HepG2 (cell line): ENCODE results near the gene HTR4. TPM values are rescaled to one million over a fixed set of nuclear protein-coding genes. Genes with fewer than 3 reads are reported as not detected.
A peak's percentile ranks its signal among the peaks of the same experiment; 100 is the strongest.

ENCODE experiments used
- ATAC-seq: fragments of 200-7000 bp; cut with Tn5 transposase; 3 replicates; pipeline ENCODE4 v1.9.1; 2020; ENCODE audit warnings: mild to moderate bottlenecking, moderate library complexity
- BruUV-seq: library from RNA; stranded (reverse); fragments of 400-500 nt; replicated peaks from 2 replicates; lab custom pipeline; 2021; lab: Mats Ljungman, UMichigan
- CTCF ChIA-PET: fragments of 300-600 bp; formaldehyde crosslinking; extraction: SDS; loops from one replicate; lab custom pipeline; 2021; ENCODE audit warnings: low total read pairs, inconsistent platforms, low intra/inter-chr PET ratio; lab: Yijun Ruan, JAX
- POLR2A ChIA-PET: fragments of 350-600 bp; sonication (Branson Sonifier 250); formaldehyde crosslinking; loops from one replicate; lab custom pipeline; 2020; ENCODE audit warnings: antibody characterized with exemption, inconsistent platforms; lab: Yijun Ruan, JAX
- DNase-seq: peaks from one replicate; pipeline ENCODE4 v3.0.0-alpha.2; 2015; ENCODE audit warnings: low spot score
- FAIRE-seq: peaks from 3 replicates; lab custom pipeline; 2011; peaks lifted over from hg19 to GRCh38; lab: Jason Lieb, UNC
- H2AFZ ChIP-seq: one replicate; pipeline ENCODE4 v1.6.1; 2011; ENCODE audit warnings: low read length, inconsistent platforms
- H3K27ac ChIP-seq: fragments of 300-600 bp; 3 replicates; pipeline ENCODE4 v1.8.0; 2011; ENCODE audit warnings: mixed run types, mild to moderate bottlenecking, mixed read lengths, low read length, inconsistent platforms; ENCODE audit not compliant: insufficient read depth; ENCODE audit errors: extremely low read length
- H3K27me3 ChIP-seq, 2 experiments: fragments of 200-600 bp in 1 of 2; 2 replicates in 1 of 2; 3 replicates in 1 of 2; pipeline versions ENCODE4 v1.6.0 to v1.8.0; 2011; ENCODE audit warnings: low read length in 2 of 2, mild to moderate bottlenecking in 2 of 2, moderate library complexity in 2 of 2, inconsistent platforms in 1 of 2; ENCODE audit not compliant: insufficient read depth in 2 of 2, control insufficient read depth in 1 of 2
- H3K36me3 ChIP-seq, 2 experiments: fragments of 200-600 bp in 1 of 2; replicated peaks in 1 of 2; 2 replicates in 1 of 2; 3 replicates in 1 of 2; pipeline versions ENCODE4 v1.5.1 to v1.8.0; 2011; ENCODE audit warnings: low read length in 2 of 2, inconsistent platforms in 1 of 2; ENCODE audit not compliant: insufficient read depth in 2 of 2, control insufficient read depth in 1 of 2
- H3K4me1 ChIP-seq: 2 replicates; pipeline ENCODE4 v1.5.1; 2012; ENCODE audit warnings: low read length, inconsistent platforms; ENCODE audit not compliant: insufficient read depth
- H3K4me2 ChIP-seq: 2 replicates; pipeline ENCODE4 v1.6.0; 2011; ENCODE audit warnings: low read depth, low read length, inconsistent platforms
- H3K4me3 ChIP-seq, 3 experiments: fragments of 200-600 bp in 1 of 3; sonication (generic), shearing (Covaris generic) in 1 of 3; replicated peaks in 1 of 3; 2 replicates each; pipeline ENCODE4 v1.5.1; 2011 to 2016; ENCODE audit warnings: low read length in 3 of 3, inconsistent platforms in 2 of 3, low read depth in 2 of 3, mild to moderate bottlenecking in 2 of 3, control low read depth in 1 of 3, mixed read lengths in 1 of 3; ENCODE audit not compliant: insufficient read depth in 1 of 3
- H3K79me2 ChIP-seq: one replicate; pipeline ENCODE4 v1.6.1; 2011; ENCODE audit warnings: low read length, inconsistent platforms; ENCODE audit not compliant: insufficient read depth
- H3K9ac ChIP-seq: 2 replicates; pipeline ENCODE4 v1.6.0; 2011; ENCODE audit warnings: mild to moderate bottlenecking, low read depth, low read length, inconsistent platforms; ENCODE audit not compliant: insufficient read depth
- H3K9me3 ChIP-seq: 2 replicates; pipeline ENCODE4 v1.5.1; 2012; ENCODE audit warnings: mild to moderate bottlenecking, low read length
- H4K20me1 ChIP-seq: 2 replicates; pipeline ENCODE4 v1.6.0; 2011; ENCODE audit warnings: inconsistent platforms, mild to moderate bottlenecking, low read length, moderate library complexity; ENCODE audit not compliant: insufficient read depth
- BCL3 ChIP-seq: sonication (generic); formaldehyde crosslinking; IDR thresholded peaks from 2 replicates; pipeline ENCODE4 v1.5.1; 2020; ENCODE audit warnings: mild to moderate bottlenecking, missing genetic modification reagents, moderate library complexity
- BORCS8-MEF2B ChIP-seq: sonication (generic); formaldehyde crosslinking; IDR thresholded peaks from 2 replicates; pipeline ENCODE4 v1.8.0; 2022; ENCODE audit warnings: mild to moderate bottlenecking, missing genetic modification reagents
- CHD2 ChIP-seq: IDR thresholded peaks from 2 replicates; pipeline ENCODE4 v1.6.1; 2011; ENCODE audit warnings: low read depth, low read length, improper control_type of control experiment
- DNMT3B ChIP-seq: conservative IDR thresholded peaks from 2 replicates; pipeline ENCODE4 v1.6.1; 2016; ENCODE audit warnings: missing biosample characterization, control low read depth
- MAFF ChIP-seq: IDR thresholded peaks from 2 replicates; pipeline ENCODE4 v1.6.1; 2011; ENCODE audit warnings: low read depth, low read length, improper control_type of control experiment
- MAFK ChIP-seq, 2 experiments: IDR thresholded peaks in 1 of 2; conservative IDR thresholded peaks in 1 of 2; 2 replicates each; pipeline ENCODE4 v1.6.1; 2011; ENCODE audit warnings: improper control_type of control experiment in 2 of 2, low read length in 2 of 2
- POLR2AphosphoS2 ChIP-seq: IDR thresholded peaks from 2 replicates; pipeline ENCODE4 v1.6.1; 2011; ENCODE audit warnings: low read depth, low read length, improper control_type of control experiment
- REPIN1 ChIP-seq: sonication (generic); formaldehyde crosslinking; IDR thresholded peaks from 2 replicates; pipeline ENCODE4 v1.8.0; 2022; ENCODE audit warnings: missing genetic modification reagents, low read depth, mild to moderate bottlenecking, borderline replicate concordance
- RFXAP ChIP-seq: sonication (generic); formaldehyde crosslinking; IDR thresholded peaks from 2 replicates; pipeline ENCODE4 v1.4.0; 2020; ENCODE audit warnings: missing genetic modification reagents, borderline replicate concordance
- SOX5 ChIP-seq: IDR thresholded peaks from 2 replicates; pipeline ENCODE4 v1.6.1; 2016; ENCODE audit warnings: borderline replicate concordance
- ZBTB7B ChIP-seq: sonication (generic); formaldehyde crosslinking; IDR thresholded peaks from 2 replicates; pipeline ENCODE4 v1.4.0; 2020; ENCODE audit warnings: missing genetic modification reagents
- ZNF224 ChIP-seq: sonication (generic); formaldehyde crosslinking; IDR thresholded peaks from 2 replicates; pipeline ENCODE4 v1.5.0; 2020; ENCODE audit warnings: mild to moderate bottlenecking, missing genetic modification reagents
- ZNF446 ChIP-seq: sonication (generic); formaldehyde crosslinking; IDR thresholded peaks from 2 replicates; pipeline ENCODE4 v1.5.0; 2020; ENCODE audit warnings: mild to moderate bottlenecking, missing genetic modification reagents
- ZNF547 ChIP-seq: sonication (generic); formaldehyde crosslinking; IDR thresholded peaks from 2 replicates; pipeline ENCODE4 v1.5.1; 2020; ENCODE audit warnings: mild to moderate bottlenecking, missing genetic modification reagents
- ZNF550 ChIP-seq: sonication (generic); formaldehyde crosslinking; IDR thresholded peaks from 2 replicates; pipeline ENCODE4 v1.4.0; 2020; ENCODE audit warnings: mild to moderate bottlenecking, missing genetic modification reagents, borderline replicate concordance
- ZNF670 ChIP-seq: sonication (generic); formaldehyde crosslinking; IDR thresholded peaks from 2 replicates; pipeline ENCODE4 v1.8.0; 2022; ENCODE audit warnings: mild to moderate bottlenecking, missing genetic modification reagents, borderline replicate concordance
- WGBS: methylation state at CpG from one replicate; pipeline ENCODE4 v1.1.6; 2017; ENCODE audit warnings: low lambda C conversion rate; 5-methylcytosine and 5-hydroxymethylcytosine counted together
- in situ Hi-C: cut with HindIII; loops from 2 replicates; pipeline ENCODE4 v1.10.0; 2017; ENCODE audit warnings: low pct_unique_long_range_greater_than_20kb; ENCODE audit not compliant: extremely low pct_ligation_motif_present
- intact Hi-C: fragments of 100-400 bp; cut with micrococcal nuclease; formaldehyde crosslinking; loops from one replicate; pipeline ENCODE4 v1.10.0; 2022; ENCODE audit not compliant: unreplicated experiment
- polyA plus RNA-seq, 8 experiments: library from polyadenylated mRNA; depleted of rRNA in 3 of 8; stranded (reverse) in 7 of 8; unstranded in 1 of 8; fragments of >200 nt; fragmentation: Illumina TruSeq in 4 of 8; extraction: Trizol in 4 of 8; gene quantifications; 2 replicates each; pipeline versions ENCODE4 v1.2.1 to v1.2.3, GENCODE V29; 2011 to 2016; ENCODE audit warnings: low read depth in 4 of 8, missing spikeins in 1 of 8, mixed read lengths in 1 of 8; ENCODE audit not compliant: insufficient read depth in 1 of 8
- total RNA-seq, 5 experiments: library from RNA; depleted of rRNA; stranded (reverse); fragments of >200 nt; fragmentation: Illumina TruSeq; extraction: Trizol; gene quantifications; 2 replicates each; pipeline ENCODE4 v1.2.3, GENCODE V29; 2016; ENCODE audit warnings: low read depth in 1 of 5

Gene HTR4
- total and polyA plus RNA-seq, 2 of the 13 experiments (the other 11 are each of a cell fraction or from before 2014, with no cell fraction given): not detected

- no TSS peak for BruUV-seq
- Histone ChIP-seq H2AFZ (no peak overlapping the region), H3K4me3 (no peak overlapping the region), H3K79me2 (no peaks in the 10 kb centered on the region), H3K9me3 (no peaks in the 10 kb centered on the region), H4K20me1 (no peaks in the 10 kb centered on the region), H3K9ac (no peak overlapping the region), H3K27me3 (no peaks in the 10 kb centered on the region), H3K36me3 (no peaks in the 10 kb centered on the region), H3K4me2 (no peak overlapping the region), H3K27ac (no peak overlapping the region), H3K4me1 (no peaks in the 10 kb centered on the region)
- ATAC-seq (no peak), DNase-seq (no peak), FAIRE-seq (no peak)
- CTCF ChIA-PET: no interaction called here
- TF ChIP-seq CHD2 (no peak), ZNF550 (no peak), ZNF224 (no peak), ZBTB7B (CRISPR knock-in tag) (no peak), RFXAP (CRISPR knock-in tag) (no peak), DNMT3B (no peak), REPIN1 (CRISPR knock-in tag) (no peak), ZNF670 (CRISPR knock-in tag) (no peak), SOX5 (CRISPR knock-in tag) (no peak)
- POLR2A ChIA-PET: no interaction called here
- intact Hi-C loops: no loop called here
- 45% methylated on average over 5 of the region's 5 CpGs for WGBS
- in situ Hi-C loops: no loop called here
These were observed 131.2 kb downstream of the HTR4 start for GRCh38 chr5:148523139-148523538.

- intact Hi-C loops: no loop called here
- H2AFZ ChIP-seq: no peak overlapping the region
- BruUV-seq: no TSS peak
- no peak for ATAC-seq
- no peak overlapping the region for H3K4me3 ChIP-seq
- in situ Hi-C loops: no loop called here
- peak in 1 of 2 experiments; percentile 43; a peak in 2 of 4 replicates for TF ChIP-seq MAFK (conservative IDR thresholded peaks at IDR 0.05 in 1 of 2, IDR thresholded peaks at IDR 0.05 in 1 of 2; ENCODE audit: low read length in 2 of 2)
- peak; percentile 53; the same call in 1 of the 2 replicates for TF ChIP-seq MAFF
- TF ChIP-seq POLR2AphosphoS2: no peak
- TF ChIP-seq BORCS8-MEF2B (CRISPR knock-in tag): no peak
- TF ChIP-seq BCL3: no peak
- TF ChIP-seq ZNF547 (CRISPR knock-in tag): no peak
- no peak for TF ChIP-seq ZNF446 (CRISPR knock-in tag)
- H3K9ac ChIP-seq: no peak overlapping the region
- CTCF ChIA-PET: no interaction called here
- no peaks in the 10 kb centered on the region for H3K27me3 ChIP-seq
- no peaks in the 10 kb centered on the region for H3K36me3 ChIP-seq
- POLR2A ChIA-PET: no interaction called here
- H4K20me1 ChIP-seq: no peaks in the 10 kb centered on the region
- H3K9me3 ChIP-seq: no peaks in the 10 kb centered on the region
- no peaks in the 10 kb centered on the region for H3K79me2 ChIP-seq
- 0% methylated on average over 2 of the region's 2 CpGs for WGBS
- H3K4me2 ChIP-seq: no peak overlapping the region
- H3K27ac ChIP-seq: no peak overlapping the region
- no peaks in the 10 kb centered on the region for H3K4me1 ChIP-seq
- FAIRE-seq: no peak
- DNase-seq: no peak
These were observed 138.9 kb downstream of the HTR4 start for GRCh38 chr5:148515460-148515859.
